HG02870 (cell line): ENCODE results near the gene RPP40.
"Not testable (repeated sequence)": the region's sequence is repeated elsewhere in the genome, so short reads cannot be mapped to it uniquely, and the experiment has no call there.

Source experiments
- ATAC-seq: cut with Tn5 transposase; IDR thresholded peaks from one replicate; pipeline ENCODE4 v1.9.1; 2021; ENCODE audit warnings: mild to moderate bottlenecking, moderate library complexity; ENCODE audit not compliant: unreplicated experiment

RPP40 gene, protein sequence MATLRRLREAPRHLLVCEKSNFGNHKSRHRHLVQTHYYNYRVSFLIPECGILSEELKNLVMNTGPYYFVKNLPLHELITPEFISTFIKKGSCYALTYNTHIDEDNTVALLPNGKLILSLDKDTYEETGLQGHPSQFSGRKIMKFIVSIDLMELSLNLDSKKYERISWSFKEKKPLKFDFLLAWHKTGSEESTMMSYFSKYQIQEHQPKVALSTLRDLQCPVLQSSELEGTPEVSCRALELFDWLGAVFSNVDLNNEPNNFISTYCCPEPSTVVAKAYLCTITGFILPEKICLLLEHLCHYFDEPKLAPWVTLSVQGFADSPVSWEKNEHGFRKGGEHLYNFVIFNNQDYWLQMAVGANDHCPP

DNA sequence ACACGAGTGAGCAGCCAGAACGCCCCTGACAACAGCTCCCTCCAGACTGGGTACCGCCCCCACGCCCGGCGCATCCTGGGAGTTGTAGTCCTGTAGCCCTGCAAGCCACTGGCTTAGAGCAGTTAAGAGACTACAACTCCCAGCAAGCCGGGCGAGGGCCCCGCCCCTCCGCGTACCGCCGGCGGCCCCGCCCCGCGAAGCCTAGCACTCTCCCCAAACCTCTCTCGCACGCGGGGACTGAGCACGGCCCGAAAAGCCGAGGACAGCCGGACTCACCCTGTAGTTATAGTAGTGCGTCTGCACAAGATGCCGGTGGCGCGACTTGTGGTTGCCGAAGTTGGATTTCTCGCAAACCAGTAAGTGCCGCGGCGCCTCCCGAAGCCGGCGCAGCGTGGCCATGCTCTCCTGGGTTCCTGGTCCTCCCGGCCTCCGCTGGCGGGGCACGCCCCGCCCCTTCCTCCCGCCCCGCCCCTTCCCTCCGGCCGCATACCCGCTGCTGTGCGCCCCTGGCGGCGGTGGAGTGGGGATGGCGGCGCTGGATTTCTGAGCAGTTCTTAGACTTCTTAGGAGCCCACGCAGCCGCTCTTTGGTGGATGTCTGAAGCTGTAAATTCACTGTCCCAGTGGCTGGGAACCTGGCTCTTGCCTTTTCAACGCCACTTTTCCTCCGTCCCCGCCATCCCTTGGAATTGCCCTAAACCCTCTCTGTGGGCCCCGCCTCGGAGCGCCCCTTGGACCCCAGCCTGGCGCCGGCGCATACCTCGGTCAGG is at the start of gene RPP40:
Gene RPP40, minus strand, starts transcription at position 434 of the 769 bp plus-strand sequence. Its CDS starts 35 bp downstream, at position 399.
- peak; percentile 93 for ATAC-seq

GRCh38 chr6:5053038-5053437 is 49.2 kb upstream of the RPP40 start:
- ATAC-seq, result no peak

DNA sequence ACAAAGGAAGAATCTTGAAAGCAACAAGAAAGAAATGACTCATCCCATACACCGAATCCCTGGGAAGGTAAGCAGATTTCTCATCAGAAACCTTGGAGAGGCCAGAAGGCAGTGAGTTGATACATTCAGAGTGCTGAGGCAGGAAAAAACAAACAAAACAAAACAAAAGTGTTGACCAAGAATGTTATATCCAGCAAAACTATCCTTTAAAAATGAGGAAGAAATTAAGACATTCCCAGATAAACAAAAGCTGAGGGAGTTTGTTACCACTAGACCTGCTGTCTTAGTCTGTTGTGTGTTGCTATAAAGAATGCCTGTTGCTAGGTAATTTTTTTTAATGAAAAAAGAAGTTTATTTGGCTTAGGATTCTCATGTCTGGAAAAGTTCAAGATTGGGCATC is 47.6 kb upstream of the RPP40 start:
- ATAC-seq, result no peak

DNA sequence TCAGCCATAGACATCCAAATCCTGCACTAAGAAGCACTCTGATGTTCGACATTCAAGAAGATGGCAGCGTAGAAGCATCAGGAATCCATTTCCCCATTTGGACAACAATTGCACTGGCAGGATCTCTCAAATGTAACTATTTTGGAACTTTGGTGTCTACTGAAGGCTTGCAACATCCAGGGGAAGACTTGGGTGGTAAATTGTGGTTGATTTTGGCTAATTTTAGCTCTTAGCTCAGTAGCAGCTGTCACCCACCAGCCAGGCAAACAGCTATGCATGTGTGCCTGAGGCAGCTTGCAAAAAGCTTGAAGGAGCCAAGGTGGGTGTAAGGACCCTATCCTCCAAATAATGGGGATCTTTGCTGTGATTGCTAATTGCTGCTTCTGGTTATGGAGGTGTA is 46.2 kb upstream of the RPP40 start:
- ATAC-seq, result no peak

- no peak for ATAC-seq
Observed at GRCh38 chr6:5046430-5046829, 42.6 kb upstream of the RPP40 start.

- no peak for ATAC-seq
Observed at GRCh38 chr6:5045416-5045815, 41.6 kb upstream of the RPP40 start.

GRCh38 chr6:5044866-5045265 is 41.0 kb upstream of the RPP40 start:
- ATAC-seq, result no peak

- no peak for ATAC-seq
Observed at GRCh38 chr6:5042436-5042835, 38.6 kb upstream of the RPP40 start.

DNA sequence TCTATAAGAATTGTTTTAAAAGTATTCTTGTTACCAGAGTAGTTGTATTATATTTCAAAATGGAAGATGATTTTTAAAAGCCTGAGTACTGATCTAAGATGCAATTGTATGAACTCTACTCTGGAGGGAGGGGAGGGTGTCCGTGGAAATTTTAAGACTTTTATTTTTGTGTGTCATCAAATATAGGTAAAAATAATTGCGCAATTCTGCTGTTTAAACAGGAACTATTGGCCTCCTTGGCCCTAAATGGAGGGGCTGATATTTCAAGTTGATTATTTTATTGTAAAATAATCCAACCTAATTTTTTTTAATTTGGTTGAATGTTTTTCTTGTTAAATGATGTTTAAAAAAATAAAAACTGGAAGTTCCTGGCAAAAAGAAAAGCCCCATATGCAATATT is 38.1 kb upstream of the RPP40 start:
- no peak for ATAC-seq

DNA sequence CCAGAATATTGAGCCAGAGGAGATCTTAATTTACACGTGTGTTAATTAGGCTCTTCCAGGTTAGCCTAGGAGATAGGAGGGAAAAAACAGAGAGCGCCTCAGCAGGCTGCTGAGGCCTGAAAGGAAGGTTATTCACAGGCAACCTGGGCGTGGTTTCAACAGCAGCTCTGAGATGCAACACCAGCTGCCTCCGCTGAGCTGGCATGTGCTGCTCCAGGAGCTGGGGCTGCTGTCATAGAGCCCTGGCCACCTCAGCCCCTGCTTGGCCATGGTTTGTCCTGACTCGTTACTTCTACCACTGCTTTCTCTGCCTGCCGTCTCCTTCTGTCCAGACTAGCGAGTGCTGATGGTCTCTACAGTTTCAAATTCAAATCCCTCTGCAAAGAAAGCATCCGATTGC is 32.4 kb upstream of the RPP40 start:
- no peak for ATAC-seq

GRCh38 chr6:5034736-5035135 is 30.9 kb upstream of the RPP40 start:
- no peak for ATAC-seq

DNA sequence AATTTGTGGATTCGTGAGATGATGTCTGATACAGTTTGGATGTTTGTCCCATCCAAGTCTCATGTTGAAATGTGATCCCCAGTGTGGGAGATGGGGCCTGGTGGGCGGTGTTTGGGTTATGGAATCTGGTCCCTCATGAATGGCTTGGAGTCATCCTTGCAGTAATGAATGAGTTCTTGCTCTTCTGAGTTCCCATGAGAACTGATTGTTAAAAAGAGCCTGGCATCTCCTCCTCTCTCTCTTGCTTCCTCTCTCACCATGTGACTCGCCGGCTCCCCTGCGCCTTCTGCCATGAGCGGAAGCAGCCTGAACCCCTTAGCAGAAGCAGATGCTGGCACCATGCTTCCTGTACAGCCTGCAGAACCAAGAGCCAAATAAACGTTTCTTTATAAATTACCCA is 30.5 kb upstream of the RPP40 start:
- ATAC-seq, result no peak

DNA sequence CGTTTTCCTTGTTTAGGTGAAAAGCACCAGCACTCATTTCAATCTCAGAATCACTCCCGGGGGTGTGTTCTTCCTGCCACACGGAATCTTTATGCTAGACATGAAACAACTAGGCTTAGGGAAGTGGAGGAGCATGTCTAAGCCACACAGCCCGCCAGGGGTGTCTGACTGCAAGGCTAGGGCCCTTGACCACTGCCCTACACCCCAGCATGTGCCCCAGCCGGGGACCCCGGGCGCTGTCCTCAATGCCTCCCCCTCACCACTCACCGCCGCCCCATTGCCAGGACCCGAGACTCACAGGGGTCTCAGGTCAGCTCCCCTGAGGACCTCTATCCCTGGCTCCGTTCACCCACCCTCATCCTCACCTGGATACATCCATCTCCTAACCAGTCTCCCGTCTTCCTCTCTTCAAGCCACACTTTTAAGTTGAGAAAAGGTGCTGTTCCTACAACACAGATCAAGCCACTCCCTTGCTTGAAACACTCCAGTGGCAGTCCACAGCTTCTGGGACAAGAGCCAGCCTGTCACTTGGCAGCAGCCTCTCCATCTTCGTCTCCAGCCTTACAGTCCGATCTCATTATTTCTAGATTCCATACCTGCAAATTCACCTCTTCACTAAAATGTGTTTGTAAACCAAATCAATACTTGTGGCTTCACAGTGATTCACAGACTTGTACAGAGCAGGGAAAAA is 29.5 kb upstream of the RPP40 start:
- not testable (repeated sequence) for ATAC-seq

DNA sequence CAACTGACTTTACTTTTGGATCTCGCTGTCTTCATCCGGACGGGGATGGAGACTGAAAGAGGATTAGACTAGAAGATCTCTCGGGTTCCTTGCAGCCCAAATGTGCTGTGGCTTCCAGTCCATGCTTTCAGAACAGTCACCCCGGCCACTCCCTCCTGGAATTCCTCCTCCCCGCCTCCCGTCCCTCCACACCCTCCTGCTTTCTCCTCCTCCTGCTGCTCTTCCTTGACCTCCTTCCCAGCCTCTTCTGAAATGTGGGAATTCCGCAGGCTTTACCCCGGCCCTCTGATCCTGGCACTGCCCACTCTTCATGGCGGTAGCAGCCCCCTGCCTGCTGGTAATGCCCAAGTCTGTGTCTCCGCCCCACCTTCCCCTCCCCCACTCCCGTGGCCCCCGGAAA is 28.9 kb upstream of the RPP40 start:
- ATAC-seq, result not testable (repeated sequence)

- ATAC-seq, result no peak
Observed at GRCh38 chr6:5031150-5031549, 27.3 kb upstream of the RPP40 start.

DNA sequence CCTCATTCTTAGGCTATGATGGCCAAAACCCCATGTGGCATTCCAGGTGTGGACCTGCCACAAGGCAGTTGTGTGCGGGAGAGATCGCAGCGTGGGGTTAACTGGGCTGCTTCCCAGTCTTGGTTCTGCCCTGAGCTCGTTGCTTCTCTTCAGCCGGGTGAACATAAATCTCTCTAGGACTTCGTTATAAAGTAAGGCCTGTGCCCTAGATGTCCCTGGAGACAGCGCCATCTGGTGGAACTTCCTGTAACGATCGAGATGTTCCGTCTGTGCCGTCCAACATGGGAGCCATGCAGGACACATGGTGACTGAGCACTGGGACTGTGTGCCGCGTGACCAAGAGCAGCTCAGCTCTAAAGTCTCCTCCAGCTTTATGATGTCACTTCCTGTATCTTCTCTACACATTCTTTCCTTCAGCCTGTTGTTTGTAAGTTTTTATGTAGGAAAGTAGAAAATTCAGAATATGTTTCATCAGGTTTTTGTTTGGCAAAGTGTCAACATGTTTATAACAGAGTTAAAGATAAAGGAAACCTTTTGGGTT is 26.8 kb upstream of the RPP40 start:
- no peak for ATAC-seq

DNA sequence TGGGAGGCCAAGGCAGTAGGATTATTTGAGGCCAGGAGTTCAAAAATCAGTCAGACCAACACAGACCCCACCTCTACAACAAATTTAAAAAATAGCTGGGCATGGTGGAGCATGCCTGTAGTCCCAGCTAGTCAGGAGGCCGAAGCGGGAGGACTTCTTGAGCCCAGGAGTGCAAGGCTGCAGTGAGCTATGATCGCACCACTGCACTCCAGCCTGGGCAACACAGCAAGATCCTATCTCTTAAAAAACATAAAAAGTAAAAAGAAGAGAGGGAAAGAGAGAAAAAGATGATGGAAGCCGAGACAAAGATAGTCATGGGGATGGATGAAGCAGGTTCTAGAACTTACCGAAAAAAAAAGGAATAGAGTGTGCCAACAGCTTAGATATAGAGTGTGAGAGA is 25.8 kb upstream of the RPP40 start:
- no peak for ATAC-seq

- no peak for ATAC-seq
Observed at GRCh38 chr6:5028921-5029320, 25.1 kb upstream of the RPP40 start.

GRCh38 chr6:5028301-5028700 is 24.5 kb upstream of the RPP40 start:
- no peak for ATAC-seq

DNA sequence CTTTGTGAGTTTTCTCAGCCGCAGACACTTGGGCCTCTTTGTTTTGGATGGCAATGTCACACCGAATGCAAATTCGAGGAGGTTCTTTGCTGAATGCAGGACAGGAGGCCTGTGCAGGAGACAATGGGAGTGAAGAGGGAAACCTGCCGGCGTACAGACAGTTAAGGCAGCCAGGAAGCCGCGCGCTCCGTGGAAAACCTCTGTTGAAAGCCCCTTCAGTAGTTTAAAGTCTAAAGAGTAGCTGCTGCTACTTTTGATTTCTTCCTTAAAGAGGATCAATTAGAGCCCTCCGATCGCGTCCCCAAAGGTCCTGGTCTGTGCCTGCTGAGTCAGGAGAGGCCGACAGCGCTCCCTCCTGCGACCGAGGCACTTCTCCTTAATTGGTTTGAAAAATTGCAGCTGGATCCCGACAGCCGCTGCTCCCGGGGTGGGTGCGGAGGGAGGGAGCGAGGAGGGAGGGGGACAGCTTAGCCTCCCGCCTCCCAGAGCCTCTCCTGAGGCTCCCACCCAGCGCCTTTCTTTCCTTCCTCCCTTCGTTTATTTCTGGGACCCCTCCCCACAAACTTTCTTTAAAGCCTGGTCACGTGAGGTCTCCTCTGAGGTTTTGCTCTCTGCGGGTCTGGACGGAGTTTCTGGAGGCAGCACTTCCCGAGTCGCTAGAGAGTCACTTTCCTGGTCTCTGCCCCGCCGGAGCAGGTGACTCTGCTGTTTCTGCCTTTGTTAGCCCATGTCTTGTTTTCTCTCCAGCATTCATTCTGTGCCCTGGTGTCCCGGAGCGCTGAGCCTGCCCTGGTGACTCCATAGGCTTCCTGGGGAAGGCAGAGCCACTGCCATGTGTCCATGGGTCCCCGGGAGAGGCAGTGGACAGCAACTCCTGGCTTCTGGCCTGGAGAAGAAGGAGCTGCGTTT is 22.3 kb upstream of the RPP40 start:
- ATAC-seq, result no peak
